Activated T-cell treated with anti-CD3 and anti-CD28 coated beads, Interleukin-2, amount 50 U/mL, for 48 hours (primary cell): ENCODE measurements around the gene ERCC4.
A peak's percentile ranks its signal among the peaks of the same experiment; 100 is the strongest.

Source experiments
- DNase-seq, 2 experiments: peaks; one replicate each; pipeline ENCODE4 v3.0.0-alpha.2; 2020

The ERCC4 gene

GRCh38 chr16:13951611-13952010 is 31.7 kb downstream of the ERCC4 start:
- DNase-seq = no peak

- DNase-seq = no peak
Measured at GRCh38 chr16:13953501-13953900, 33.5 kb downstream of the ERCC4 start.

DNA sequence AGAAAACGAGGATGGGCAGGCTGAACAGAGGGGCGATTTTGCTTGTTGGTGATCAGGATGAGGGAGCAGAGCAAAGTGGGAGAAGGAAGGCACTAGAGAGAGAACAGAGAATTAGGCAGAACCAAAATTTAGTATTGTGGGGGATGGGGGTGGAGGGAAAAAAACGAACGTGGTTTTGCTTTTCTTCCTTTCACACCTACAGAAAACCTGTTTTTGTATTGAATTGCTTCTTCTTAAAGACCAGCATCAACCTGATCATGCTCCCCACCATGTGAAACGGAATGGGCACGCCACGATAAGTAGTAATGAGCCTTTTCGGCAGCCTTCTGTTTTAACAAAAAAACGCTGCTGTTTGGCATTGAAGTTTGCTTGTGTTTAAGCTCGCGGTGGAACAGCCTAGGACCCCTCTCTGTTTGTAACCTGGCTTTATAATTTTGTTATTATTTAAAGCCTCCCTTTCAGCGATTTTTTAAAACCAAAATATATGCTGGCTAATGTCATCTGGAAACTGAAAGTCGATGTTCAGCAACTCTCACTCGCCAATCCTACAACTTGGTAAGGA is 36.8 kb downstream of the ERCC4 start:
- no peak for DNase-seq

- DNase-seq = peak in 1 of 2 experiments; percentile 43
Measured at GRCh38 chr16:13957197-13958078, 37.5 kb downstream of the ERCC4 start.

- DNase-seq = no peak
Measured at GRCh38 chr16:13958474-13958873, 38.5 kb downstream of the ERCC4 start.

- no peak for DNase-seq
Measured at GRCh38 chr16:13959626-13960025, 39.7 kb downstream of the ERCC4 start.

- DNase-seq = no peak
Measured at GRCh38 chr16:13961099-13961811, 41.3 kb downstream of the ERCC4 start.

GRCh38 chr16:13962232-13962631 is 42.3 kb downstream of the ERCC4 start:
- DNase-seq = no peak

GRCh38 chr16:13968835-13969234 is 48.9 kb downstream of the ERCC4 start:
- DNase-seq = no peak

DNA sequence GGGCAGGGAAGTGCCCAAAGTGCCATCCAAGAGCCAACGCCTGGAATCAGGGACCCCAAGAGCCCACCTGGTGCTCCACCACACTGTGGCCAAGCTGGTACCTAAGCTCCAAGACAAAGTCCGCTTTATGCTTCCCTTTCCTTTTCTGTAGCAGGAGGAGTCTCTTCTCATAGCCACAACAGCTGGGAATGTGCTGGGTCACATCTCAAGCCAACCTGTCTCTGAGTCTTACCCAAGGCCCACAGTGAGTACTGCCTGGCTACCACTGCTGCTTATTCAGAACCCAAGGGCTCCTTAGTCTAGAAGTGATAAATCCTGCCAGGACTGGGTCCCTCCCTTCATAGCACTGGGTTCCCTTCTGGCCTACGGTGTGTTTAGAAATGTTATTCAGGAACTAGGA is 49.8 kb downstream of the ERCC4 start:
- no peak for DNase-seq

DNA sequence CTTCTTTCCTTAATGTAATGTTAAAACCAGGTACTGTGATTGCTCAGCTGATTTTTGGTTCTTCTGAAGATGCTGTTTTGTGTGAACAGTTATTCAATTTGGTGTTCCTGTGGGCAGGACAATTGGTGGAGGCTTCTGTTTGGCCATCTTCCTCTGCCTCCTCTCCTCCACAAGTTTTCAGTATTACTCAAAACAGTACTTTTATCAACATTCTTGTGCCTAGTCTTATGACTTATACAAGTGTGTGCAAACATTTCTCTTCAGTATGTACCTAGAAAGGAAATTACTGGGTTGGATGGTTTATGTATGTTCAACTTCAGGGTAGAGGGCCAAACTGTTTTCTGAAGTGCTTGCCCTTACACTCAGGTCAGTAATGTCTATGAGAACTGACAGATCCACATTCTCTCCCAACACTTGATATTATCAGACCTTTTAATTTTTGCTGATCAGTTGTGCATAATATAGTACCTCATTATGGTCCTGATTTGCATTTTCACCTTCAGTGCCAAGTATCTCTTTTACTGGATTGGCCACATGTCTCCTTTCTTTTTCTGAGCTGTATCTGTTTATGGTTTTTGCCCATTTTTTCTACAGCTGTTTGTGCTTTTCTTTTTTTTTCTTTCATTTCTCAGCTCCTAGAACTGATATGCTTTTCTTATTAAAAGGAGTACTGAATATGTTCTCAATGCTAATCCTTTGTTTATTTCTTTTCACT is 50.9 kb downstream of the ERCC4 start:
- no peak for DNase-seq

DNA sequence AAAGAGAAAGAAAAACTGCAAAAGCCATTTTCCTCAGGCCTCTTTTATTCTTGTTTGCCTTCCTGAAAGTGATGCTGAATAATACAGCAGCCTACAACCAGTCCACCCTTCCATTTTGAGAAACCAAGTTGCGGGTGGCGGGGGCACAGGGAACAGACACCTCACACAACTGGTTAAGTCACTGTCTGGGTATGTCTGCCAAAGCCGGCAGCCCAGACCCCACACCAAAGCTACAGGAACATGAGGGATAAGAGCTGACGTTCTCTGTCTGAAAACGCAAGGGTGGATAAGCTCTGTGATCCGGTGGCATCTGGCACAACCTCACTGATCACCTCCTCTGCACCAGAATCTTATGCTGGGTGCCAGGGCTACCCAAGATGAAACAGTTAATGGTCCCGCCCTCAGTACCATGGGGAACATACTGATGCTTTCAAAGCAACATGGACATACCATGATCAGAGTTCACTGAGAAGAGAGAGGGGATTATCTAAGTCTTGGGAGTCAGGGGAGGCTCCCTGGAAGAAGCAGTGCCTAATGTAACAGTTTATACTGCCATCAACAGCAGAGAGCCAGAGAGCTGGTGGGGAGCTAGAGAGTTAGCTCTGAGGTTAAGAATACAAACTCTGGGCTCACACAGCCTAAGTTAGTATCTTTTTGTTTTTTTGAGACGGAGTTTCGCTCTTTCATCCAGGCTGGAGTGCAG is 53.5 kb downstream of the ERCC4 start:
- no peak for DNase-seq

- DNase-seq = no peak
Measured at GRCh38 chr16:13977177-13977576, 57.2 kb downstream of the ERCC4 start.

DNA sequence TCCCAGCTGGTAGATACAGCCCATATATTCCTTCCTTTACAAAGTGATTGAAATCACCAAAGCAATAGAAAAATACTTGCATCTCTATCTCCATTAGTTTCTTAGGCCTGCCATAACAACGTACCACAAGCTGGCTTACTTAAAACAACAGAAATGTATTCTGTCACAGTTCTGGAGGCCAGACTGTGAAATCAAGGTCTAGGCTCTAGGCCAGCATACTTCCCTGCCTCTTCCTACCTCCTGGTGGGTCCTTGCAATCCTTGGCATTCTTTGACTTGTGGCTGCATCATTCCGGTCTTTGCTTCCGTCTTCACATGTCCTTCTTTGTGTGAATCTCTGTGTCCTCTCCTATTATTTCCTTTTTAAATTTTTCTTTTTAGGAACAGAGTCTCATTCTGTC is 62.5 kb downstream of the ERCC4 start:
- DNase-seq = no peak

DNA sequence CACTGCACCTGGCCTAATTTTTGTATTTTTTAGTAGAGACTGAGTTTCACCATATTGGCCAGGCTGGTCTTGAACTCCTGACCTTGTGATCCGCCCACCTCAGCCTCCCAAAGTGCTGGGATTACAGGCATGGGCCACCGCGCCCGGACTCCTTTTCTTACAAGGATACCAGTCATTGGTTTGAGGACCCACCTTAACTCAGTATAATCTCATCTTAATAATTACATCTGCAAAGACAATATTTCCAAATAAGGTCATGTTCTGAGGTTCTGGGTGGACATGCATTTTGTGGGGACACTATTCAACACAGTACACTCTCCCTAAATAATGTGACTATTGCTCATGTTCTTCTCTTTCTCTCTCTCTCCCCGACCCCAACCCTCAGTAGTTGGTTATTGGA is 63.7 kb downstream of the ERCC4 start:
- DNase-seq = no peak

- no peak for DNase-seq
Measured at GRCh38 chr16:13984794-13985193, 64.8 kb downstream of the ERCC4 start.

DNA sequence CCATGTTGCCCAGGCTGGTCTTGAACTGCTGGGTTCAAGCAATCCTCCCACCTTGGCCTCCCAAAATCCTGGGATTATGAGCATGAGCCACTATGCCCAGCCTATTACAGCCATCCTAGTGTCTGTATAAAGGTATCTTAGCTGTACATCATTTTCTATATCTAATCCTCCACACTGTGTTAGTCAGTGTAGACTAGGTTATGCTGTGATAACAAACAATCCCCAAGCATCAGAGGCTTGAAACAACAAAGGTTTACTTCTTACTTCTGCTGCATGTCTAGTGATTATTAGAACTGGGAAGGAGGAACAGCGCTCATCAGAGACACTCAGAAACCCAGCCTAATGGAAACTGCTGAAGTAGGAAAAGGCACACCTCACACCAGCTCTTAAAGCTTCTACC is 68.1 kb downstream of the ERCC4 start:
- DNase-seq = no peak

- no peak for DNase-seq
Measured at GRCh38 chr16:13992322-13992721, 72.4 kb downstream of the ERCC4 start.

DNA sequence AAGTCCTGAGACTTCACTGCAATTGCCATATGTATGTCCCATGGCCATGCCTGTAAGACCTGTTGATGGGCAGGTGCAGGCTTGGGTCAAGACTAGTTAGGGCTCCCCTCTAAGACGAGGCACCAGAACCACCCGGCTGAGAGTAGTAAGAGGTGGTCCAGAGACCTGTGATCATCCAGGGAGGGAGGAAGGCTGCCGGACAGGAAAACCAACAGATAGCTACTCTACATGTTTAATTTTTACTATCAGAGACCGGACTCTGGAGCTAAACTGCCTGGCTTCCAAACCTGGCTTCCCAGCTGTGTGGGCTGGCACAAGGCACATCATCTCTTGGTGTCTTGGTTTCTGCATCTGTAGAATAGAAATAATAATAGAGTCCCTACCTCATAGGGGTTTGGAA is 73.0 kb downstream of the ERCC4 start:
- no peak for DNase-seq

DNA sequence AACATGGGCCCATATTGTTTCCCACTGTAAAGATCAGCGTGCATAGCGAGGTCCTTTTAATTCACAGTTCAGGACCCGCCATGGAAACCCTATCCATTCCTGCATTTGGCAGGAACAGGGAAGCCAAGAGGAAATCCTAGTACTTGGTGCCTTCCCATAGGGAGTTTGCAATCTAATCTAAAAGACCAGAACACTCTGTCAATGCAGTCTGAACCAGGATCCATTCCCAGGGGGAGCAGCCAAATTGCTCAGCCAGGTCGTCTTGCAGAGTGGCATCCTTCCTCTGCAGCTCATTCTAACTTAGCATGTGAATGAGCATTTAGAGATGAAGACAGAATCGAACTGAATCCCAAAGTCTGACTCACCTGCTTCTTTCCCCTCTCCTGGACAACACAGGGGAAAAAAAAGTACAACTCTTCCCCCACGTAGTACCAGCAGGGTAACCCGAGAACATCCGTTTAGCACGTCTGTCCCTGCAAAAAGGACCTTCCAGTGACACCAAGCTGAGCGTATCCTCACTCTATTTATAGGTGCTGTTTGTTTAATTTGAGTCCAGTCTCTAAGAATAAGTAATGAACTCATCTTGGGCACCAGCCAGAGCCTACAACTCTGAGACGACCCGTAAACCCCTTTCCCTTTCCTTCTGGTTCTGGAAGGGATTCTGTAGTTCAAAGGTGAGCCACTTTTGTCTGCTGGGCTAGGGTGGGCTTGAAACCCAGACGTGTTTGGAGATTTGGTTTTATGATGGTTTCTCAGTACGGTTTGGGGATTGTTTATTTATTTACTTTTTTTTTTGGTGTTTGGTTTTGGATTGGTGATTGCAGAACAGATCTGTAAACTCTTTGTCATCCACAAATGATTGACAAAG is 74.5 kb downstream of the ERCC4 start:
- no peak for DNase-seq

GRCh38 chr16:13995194-13995593 is 75.2 kb downstream of the ERCC4 start:
- no peak for DNase-seq
